ENCODE results near the gene BANF1. TPM values are rescaled to one million over a fixed set of nuclear protein-coding genes. Genes with fewer than 3 reads are reported as not detected.
A peak's percentile ranks its signal among the peaks of the same experiment; 100 is the strongest.

The BANF1 gene
- total and polyA plus RNA-seq, 9 of the 15 experiments (the other 6 are each of a cell fraction or from before 2014, with no cell fraction given): 108 to 651 (median 263) TPM

GRCh38 chr11:65988791-65989592, 13.3 kb upstream of the BANF1 start (continued):
- TF ChIP-seq ZNF217 (CRISPR knock-in tag; IDR thresholded peaks at IDR 0.05) (no peak), CHAMP1 (IDR thresholded peaks at IDR 0.05) (peak; percentile 66; the same call in 1 of the 2 replicates), HMBOX1 (IDR thresholded peaks at IDR 0.05) (peak; percentile 63; the same call in 1 of the 2 replicates), CREM (IDR thresholded peaks at IDR 0.05; ENCODE audit: low read depth) (peak; percentile 32; the same call in 1 of the 2 replicates), RBM34 (IDR thresholded peaks at IDR 0.05; ENCODE audit: borderline replicate concordance, insufficient read depth, low read length) (no peak), ZNF444 (CRISPR knock-in tag; IDR thresholded peaks at IDR 0.05) (no peak), HDAC1 (IDR thresholded peaks at IDR 0.05) (no peak), BRD9 (IDR thresholded peaks at IDR 0.05; ENCODE audit: low read depth, partially characterized antibody) (no peak), GATAD2B (IDR thresholded peaks at IDR 0.05; ENCODE audit: borderline replicate concordance) (0 out of 2 replicates have a peak, but pooled peaks have one; percentile 38), ZC3H8 (IDR thresholded peaks at IDR 0.05) (no peak), ZNF324 (CRISPR knock-in tag; IDR thresholded peaks at IDR 0.05) (no peak), MAFG (tag; conservative IDR thresholded peaks at IDR 0.05) (peak; percentile 76), HCFC1 (IDR thresholded peaks at IDR 0.05; ENCODE audit: low read depth, low read length) (no peak), ZKSCAN3 (CRISPR knock-in tag; IDR thresholded peaks at IDR 0.05) (no peak), BCLAF1 (IDR thresholded peaks at IDR 0.05; ENCODE audit: borderline replicate concordance in 1 of 2, control insufficient read depth in 1 of 2, low read depth in 2 of 2, low read length in 1 of 2) (no peak)
- TF ChIP-seq, protein P1, sequence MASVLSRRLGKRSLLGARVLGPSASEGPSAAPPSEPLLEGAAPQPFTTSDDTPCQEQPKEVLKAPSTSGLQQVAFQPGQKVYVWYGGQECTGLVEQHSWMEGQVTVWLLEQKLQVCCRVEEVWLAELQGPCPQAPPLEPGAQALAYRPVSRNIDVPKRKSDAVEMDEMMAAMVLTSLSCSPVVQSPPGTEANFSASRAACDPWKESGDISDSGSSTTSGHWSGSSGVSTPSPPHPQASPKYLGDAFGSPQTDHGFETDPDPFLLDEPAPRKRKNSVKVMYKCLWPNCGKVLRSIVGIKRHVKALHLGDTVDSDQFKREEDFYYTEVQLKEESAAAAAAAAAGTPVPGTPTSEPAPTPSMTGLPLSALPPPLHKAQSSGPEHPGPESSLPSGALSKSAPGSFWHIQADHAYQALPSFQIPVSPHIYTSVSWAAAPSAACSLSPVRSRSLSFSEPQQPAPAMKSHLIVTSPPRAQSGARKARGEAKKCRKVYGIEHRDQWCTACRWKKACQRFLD (CRISPR knock-in tag; IDR thresholded peaks at IDR 0.05): no peak
- TF ChIP-seq, protein P2, sequence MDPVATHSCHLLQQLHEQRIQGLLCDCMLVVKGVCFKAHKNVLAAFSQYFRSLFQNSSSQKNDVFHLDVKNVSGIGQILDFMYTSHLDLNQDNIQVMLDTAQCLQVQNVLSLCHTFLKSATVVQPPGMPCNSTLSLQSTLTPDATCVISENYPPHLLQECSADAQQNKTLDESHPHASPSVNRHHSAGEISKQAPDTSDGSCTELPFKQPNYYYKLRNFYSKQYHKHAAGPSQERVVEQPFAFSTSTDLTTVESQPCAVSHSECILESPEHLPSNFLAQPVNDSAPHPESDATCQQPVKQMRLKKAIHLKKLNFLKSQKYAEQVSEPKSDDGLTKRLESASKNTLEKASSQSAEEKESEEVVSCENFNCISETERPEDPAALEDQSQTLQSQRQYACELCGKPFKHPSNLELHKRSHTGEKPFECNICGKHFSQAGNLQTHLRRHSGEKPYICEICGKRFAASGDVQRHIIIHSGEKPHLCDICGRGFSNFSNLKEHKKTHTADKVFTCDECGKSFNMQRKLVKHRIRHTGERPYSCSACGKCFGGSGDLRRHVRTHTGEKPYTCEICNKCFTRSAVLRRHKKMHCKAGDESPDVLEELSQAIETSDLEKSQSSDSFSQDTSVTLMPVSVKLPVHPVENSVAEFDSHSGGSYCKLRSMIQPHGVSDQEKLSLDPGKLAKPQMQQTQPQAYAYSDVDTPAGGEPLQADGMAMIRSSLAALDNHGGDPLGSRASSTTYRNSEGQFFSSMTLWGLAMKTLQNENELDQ (CRISPR knock-in tag; IDR thresholded peaks at IDR 0.05; ENCODE audit: borderline replicate concordance): no peak
